Fibroblast of skin of right biceps (primary cell): ENCODE measurements around the gene MYOZ3.

Experiments used
- DNase-seq: peaks from one replicate; pipeline ENCODE4 v3.0.0-alpha.2; 2013

The MYOZ3 gene

GRCh38 chr5:150661086-150661485 lies at the start of gene MYOZ3:
MYOZ3 (plus strand) TSS chr5:150661251; CDS start chr5:150662942, 1,691 bp downstream.
- DNase-seq, result no peak

GRCh38 chr5:150612405-150612804 lies 48.6 kb upstream of the MYOZ3 start:
- DNase-seq, result no peak

- no peak for DNase-seq
Observed at GRCh38 chr5:150612905-150613670, 48.0 kb upstream of the MYOZ3 start.

- no peak for DNase-seq
Observed at GRCh38 chr5:150613991-150614660, 46.9 kb upstream of the MYOZ3 start.

- DNase-seq, result no peak
Observed at GRCh38 chr5:150614661-150615060, 46.4 kb upstream of the MYOZ3 start.

- peak; percentile 55 for DNase-seq
Observed at GRCh38 chr5:150615141-150615699, 45.8 kb upstream of the MYOZ3 start.

GRCh38 chr5:150616024-150616470 lies 45.0 kb upstream of the MYOZ3 start:
- DNase-seq, result no peak

GRCh38 chr5:150616506-150616905 lies 44.5 kb upstream of the MYOZ3 start:
- DNase-seq, result no peak

GRCh38 chr5:150618163-150618562 lies 42.9 kb upstream of the MYOZ3 start:
- DNase-seq, result no peak

GRCh38 chr5:150618588-150619281 lies 42.3 kb upstream of the MYOZ3 start:
- no peak for DNase-seq

- peak; percentile 78 for DNase-seq
Observed at GRCh38 chr5:150619359-150620230, 41.5 kb upstream of the MYOZ3 start.

- DNase-seq, result no peak
Observed at GRCh38 chr5:150621301-150621700, 39.8 kb upstream of the MYOZ3 start.

- peak; percentile 32 for DNase-seq
Observed at GRCh38 chr5:150622157-150622556, 38.9 kb upstream of the MYOZ3 start.

- no peak for DNase-seq
Observed at GRCh38 chr5:150623152-150623877, 37.7 kb upstream of the MYOZ3 start.

GRCh38 chr5:150623878-150624216 lies 37.2 kb upstream of the MYOZ3 start:
- no peak for DNase-seq

- peak; percentile 39 for DNase-seq
Observed at GRCh38 chr5:150624334-150625163, 36.5 kb upstream of the MYOZ3 start.

GRCh38 chr5:150625164-150625535 lies 35.9 kb upstream of the MYOZ3 start:
- no peak for DNase-seq

GRCh38 chr5:150625831-150626746 lies 35.0 kb upstream of the MYOZ3 start:
- no peak for DNase-seq

- DNase-seq, result no peak
Observed at GRCh38 chr5:150626853-150627276, 34.2 kb upstream of the MYOZ3 start.
